NCI-H345 (cell line): ENCODE measurements around the gene GM2A.
"Not testable (repeated sequence)": the region's sequence is repeated elsewhere in the genome, so short reads cannot be mapped to it uniquely, and the experiment has no call there.

ENCODE experiments used
- DNase-seq: peaks from one replicate; lab custom pipeline; 2025; lab: John Stamatoyannopoulos, UW

GM2A gene

GRCh38 chr5:151253605-151253950 lies 593 bp downstream of the GM2A start:
- no peak for DNase-seq

GRCh38 chr5:151254556-151254955 lies 1.6 kb downstream of the GM2A start:
- no peak for DNase-seq

- not testable (repeated sequence) for DNase-seq
These were observed 2.0 kb downstream of the GM2A start for GRCh38 chr5:151254990-151255389.

GRCh38 chr5:151255621-151256286 lies 2.8 kb downstream of the GM2A start:
- no peak for DNase-seq

GRCh38 chr5:151257731-151258181 lies 4.8 kb downstream of the GM2A start:
- DNase-seq, result no peak

GRCh38 chr5:151258201-151258611 lies 5.2 kb downstream of the GM2A start:
- DNase-seq, result no peak

GRCh38 chr5:151258816-151259215 lies 5.8 kb downstream of the GM2A start:
- DNase-seq, result no peak

GRCh38 chr5:151259931-151260330 lies 6.9 kb downstream of the GM2A start:
- no peak for DNase-seq

- no peak for DNase-seq
These were observed 9.5 kb downstream of the GM2A start for GRCh38 chr5:151262532-151262931.

- no peak for DNase-seq
These were observed 11.1 kb downstream of the GM2A start for GRCh38 chr5:151264113-151264512.

GRCh38 chr5:151267491-151268260 lies 14.7 kb downstream of the GM2A start:
- no peak for DNase-seq

GRCh38 chr5:151270599-151270998 lies 17.6 kb downstream of the GM2A start:
- no peak for DNase-seq

GRCh38 chr5:151271336-151271735 lies 18.4 kb downstream of the GM2A start:
- no peak for DNase-seq

- DNase-seq, result no peak
These were observed 21.7 kb downstream of the GM2A start for GRCh38 chr5:151274666-151275065.

- no peak for DNase-seq
These were observed 22.8 kb downstream of the GM2A start for GRCh38 chr5:151275803-151276202.

- no peak for DNase-seq
These were observed 25.9 kb downstream of the GM2A start for GRCh38 chr5:151278845-151279244.

- no peak for DNase-seq
These were observed 27.5 kb downstream of the GM2A start for GRCh38 chr5:151280443-151280842.

- no peak for DNase-seq
These were observed 28.1 kb downstream of the GM2A start for GRCh38 chr5:151281001-151281639.

- no peak for DNase-seq
These were observed 30.3 kb downstream of the GM2A start for GRCh38 chr5:151283120-151283825.

- no peak for DNase-seq
These were observed 31.5 kb downstream of the GM2A start for GRCh38 chr5:151284392-151284967.

- DNase-seq, result no peak
These were observed 32.7 kb downstream of the GM2A start for GRCh38 chr5:151285683-151286082.

- DNase-seq, result no peak
These were observed 33.3 kb downstream of the GM2A start for GRCh38 chr5:151286246-151286645.
